Stimulated activated naive CD4-positive, alpha-beta T cell treated with Interleukin-2 at 50 U/mL for 16 hours (primary cell): Measurements from ENCODE around the gene LRRC40.
"Not testable (repeated sequence)": the region's sequence is repeated elsewhere in the genome, so short reads cannot be mapped to it uniquely, and the experiment has no call there.

ENCODE experiments used
- DNase-seq: peaks from one replicate; lab custom pipeline; 2025; lab: John Stamatoyannopoulos, UW

LRRC40 gene

GRCh38 chr1:70205434-70206118 is at the start of gene LRRC40:
Gene LRRC40 (minus strand): TSS chr1:70205579. CDS start chr1:70205540, 39 bp downstream.
- peak; percentile 94 for DNase-seq

- DNase-seq = no peak
Observed at GRCh38 chr1:70248729-70249128, 43.4 kb upstream of the LRRC40 start.

GRCh38 chr1:70247768-70248167 is 42.4 kb upstream of the LRRC40 start:
- no peak for DNase-seq

GRCh38 chr1:70247122-70247521 is 41.7 kb upstream of the LRRC40 start:
- no peak for DNase-seq

- DNase-seq = no peak
Observed at GRCh38 chr1:70239940-70240339, 34.6 kb upstream of the LRRC40 start.

- DNase-seq = no peak
Observed at GRCh38 chr1:70234733-70235132, 29.4 kb upstream of the LRRC40 start.

GRCh38 chr1:70231475-70231874 is 26.1 kb upstream of the LRRC40 start:
- DNase-seq = no peak

- DNase-seq = no peak
Observed at GRCh38 chr1:70228670-70229069, 23.3 kb upstream of the LRRC40 start.

GRCh38 chr1:70227439-70227838 is 22.1 kb upstream of the LRRC40 start:
- no peak for DNase-seq

GRCh38 chr1:70224954-70225353 is 19.6 kb upstream of the LRRC40 start:
- no peak for DNase-seq

- DNase-seq = no peak
Observed at GRCh38 chr1:70222716-70223235, 17.4 kb upstream of the LRRC40 start.

- DNase-seq = peak; percentile 97
Observed at GRCh38 chr1:70221238-70222121, 16.1 kb upstream of the LRRC40 start, which contains the start of gene SRSF11. Gene SRSF11 (plus strand): TSS chr1:70221380. CDS start chr1:70221637, 257 bp downstream.

GRCh38 chr1:70220517-70221237 is 15.3 kb upstream of the LRRC40 start:
- DNase-seq = no peak

- no peak for DNase-seq
Observed at GRCh38 chr1:70220015-70220414, 14.6 kb upstream of the LRRC40 start.

- DNase-seq = no peak
Observed at GRCh38 chr1:70211541-70211940, 6.2 kb upstream of the LRRC40 start.

GRCh38 chr1:70210820-70211219 is 5.4 kb upstream of the LRRC40 start:
- DNase-seq = no peak

GRCh38 chr1:70208292-70208691 is 2.9 kb upstream of the LRRC40 start:
- no peak for DNase-seq

GRCh38 chr1:70207492-70207891 is 2.1 kb upstream of the LRRC40 start:
- no peak for DNase-seq

GRCh38 chr1:70206833-70207232 is 1.5 kb upstream of the LRRC40 start:
- not testable (repeated sequence) for DNase-seq

- no peak for DNase-seq
Observed at GRCh38 chr1:70205071-70205433, 327 bp downstream of the LRRC40 start.

- DNase-seq = no peak
Observed at GRCh38 chr1:70204600-70204999, 779 bp downstream of the LRRC40 start.

- DNase-seq = no peak
Observed at GRCh38 chr1:70204139-70204538, 1.2 kb downstream of the LRRC40 start.
